H9 (cell line): ENCODE measurements around the gene KCTD2. TPM values are rescaled to one million over a fixed set of nuclear protein-coding genes. Genes with fewer than 3 reads are reported as not detected.

Source experiments
- DNase-seq: peaks from one replicate; pipeline ENCODE4 v3.0.0-alpha.2; 2017
- H2AFZ ChIP-seq: one replicate; pipeline ENCODE4 v1.6.1; 2013; ENCODE audit warnings: mild to moderate bottlenecking, low read length, control low read depth, moderate library complexity
- H2AK5ac ChIP-seq: 2 replicates; pipeline ENCODE4 v1.6.1; 2013; ENCODE audit warnings: low read length, control low read depth, mixed read lengths; ENCODE audit not compliant: insufficient read length
- H2BK120ac ChIP-seq: one replicate; pipeline ENCODE4 v1.6.1; 2013; ENCODE audit warnings: low read depth, mild to moderate bottlenecking, low read length, control low read depth, inconsistent platforms; ENCODE audit not compliant: poor library complexity, severe bottlenecking
- H2BK12ac ChIP-seq: 2 replicates; pipeline ENCODE4 v1.6.1; 2013; ENCODE audit warnings: low read length, control low read depth, mixed read lengths, low read depth; ENCODE audit not compliant: insufficient read length
- H2BK15ac ChIP-seq: 2 replicates; pipeline ENCODE4 v1.6.1; 2013; ENCODE audit warnings: low read depth, low read length, control low read depth
- H2BK20ac ChIP-seq: one replicate; pipeline ENCODE4 v1.6.1; 2013; ENCODE audit warnings: low read depth, mild to moderate bottlenecking, low read length, control low read depth, inconsistent platforms; ENCODE audit not compliant: poor library complexity, severe bottlenecking
- H2BK5ac ChIP-seq: 2 replicates; pipeline ENCODE4 v1.6.1; 2013; ENCODE audit warnings: low read length, control low read depth, mixed read lengths; ENCODE audit not compliant: insufficient read length
- H3K14ac ChIP-seq: 2 replicates; pipeline ENCODE4 v1.6.1; 2013; ENCODE audit warnings: low read length, control low read depth; ENCODE audit not compliant: insufficient read depth
- H3K18ac ChIP-seq: 2 replicates; pipeline ENCODE4 v1.6.1; 2013; ENCODE audit warnings: low read depth, mild to moderate bottlenecking, mixed read lengths, low read length, control low read depth; ENCODE audit not compliant: insufficient read length
- H3K23ac ChIP-seq: 2 replicates; pipeline ENCODE4 v1.6.1; 2013; ENCODE audit warnings: low read length, control low read depth, mixed read lengths, low read depth; ENCODE audit not compliant: insufficient read length
- H3K23me2 ChIP-seq: 2 replicates; pipeline ENCODE4 v1.6.1; 2013; ENCODE audit warnings: low read depth, mild to moderate bottlenecking, mixed read lengths, low read length, control low read depth; ENCODE audit not compliant: insufficient read length, poor library complexity, severe bottlenecking
- H3K27ac ChIP-seq: 2 replicates; pipeline ENCODE4 v1.5.1; 2013; ENCODE audit warnings: low read length, control low read depth, mixed read lengths, low read depth; ENCODE audit not compliant: insufficient read length
- H3K27me3 ChIP-seq: 2 replicates; pipeline ENCODE4 v1.6.1; 2013; ENCODE audit warnings: low read length, control low read depth, inconsistent platforms; ENCODE audit not compliant: insufficient read depth
- H3K4ac ChIP-seq: 2 replicates; pipeline ENCODE4 v1.6.1; 2013; ENCODE audit warnings: low read depth, mild to moderate bottlenecking, control low read depth, inconsistent platforms, low read length, moderate library complexity
- H3K4me1 ChIP-seq: 2 replicates; pipeline ENCODE4 v1.6.1; 2013; ENCODE audit warnings: low read length, control low read depth, inconsistent platforms; ENCODE audit not compliant: insufficient read depth
- H3K4me2 ChIP-seq: 2 replicates; pipeline ENCODE4 v1.6.1; 2013; ENCODE audit warnings: low read length, control low read depth, mixed read lengths; ENCODE audit not compliant: insufficient read length, insufficient read depth
- H3K56ac ChIP-seq: 2 replicates; pipeline ENCODE4 v1.6.1; 2013; ENCODE audit warnings: low read depth, mild to moderate bottlenecking, mixed read lengths, low read length, control low read depth; ENCODE audit not compliant: insufficient read length
- H3K79me1 ChIP-seq: 2 replicates; pipeline ENCODE4 v1.6.1; 2013; ENCODE audit warnings: low read depth, mild to moderate bottlenecking, moderate library complexity, low read length, control low read depth, inconsistent platforms; ENCODE audit not compliant: insufficient read depth, poor library complexity, severe bottlenecking
- H3K79me2 ChIP-seq: 2 replicates; pipeline ENCODE4 v1.6.1; 2013; ENCODE audit warnings: low read length, control low read depth, inconsistent platforms; ENCODE audit not compliant: insufficient read depth
- H3K9ac ChIP-seq: 2 replicates; pipeline ENCODE4 v1.6.1; 2013; ENCODE audit warnings: low read length, control low read depth, mixed read lengths; ENCODE audit not compliant: insufficient read length; ENCODE audit errors: extremely low read depth
- H3K9me3 ChIP-seq: one replicate; pipeline ENCODE4 v1.6.1; 2013; ENCODE audit warnings: low read depth, low read length, inconsistent platforms; ENCODE audit not compliant: control insufficient read depth
- H3T11ph ChIP-seq: one replicate; pipeline ENCODE4 v1.6.1; 2013; ENCODE audit warnings: mild to moderate bottlenecking, low read length, control low read depth, inconsistent platforms
- H4K20me1 ChIP-seq: one replicate; pipeline ENCODE4 v1.6.1; 2013; ENCODE audit not compliant: control insufficient read depth, insufficient read length, insufficient read depth
- H4K5ac ChIP-seq: 2 replicates; pipeline ENCODE4 v1.6.1; 2013; ENCODE audit warnings: low read depth, mild to moderate bottlenecking, mixed read lengths, low read length, control low read depth; ENCODE audit not compliant: insufficient read length
- H4K8ac ChIP-seq: replicated peaks from 2 replicates; pipeline ENCODE4 v1.6.1; 2013; ENCODE audit warnings: low read length, control low read depth, mixed read lengths, low read depth; ENCODE audit not compliant: insufficient read length
- H4K91ac ChIP-seq: 2 replicates; pipeline ENCODE4 v1.6.1; 2013; ENCODE audit warnings: low read depth, mild to moderate bottlenecking, moderate library complexity, mixed read lengths, low read length, control low read depth; ENCODE audit not compliant: insufficient read length
- H3K27ac Mint-ChIP-seq, 3 experiments: 2 replicates in 2 of 3; 3 replicates in 1 of 3; pipeline ENCODE4 v1.8.0; 2020 to 2021; ENCODE audit warnings: mixed read lengths in 3 of 3, mild to moderate bottlenecking in 1 of 3, moderate library complexity in 1 of 3
- H3K27me3 Mint-ChIP-seq: 2 replicates; pipeline ENCODE4 v1.8.0; 2021; ENCODE audit warnings: low read depth, mild to moderate bottlenecking, moderate library complexity, mixed read lengths
- H3K36me3 Mint-ChIP-seq, 3 experiments: 2 replicates in 2 of 3; 3 replicates in 1 of 3; pipeline ENCODE4 v1.8.0; 2020 to 2021; ENCODE audit warnings: low read depth in 3 of 3, mixed read lengths in 3 of 3; ENCODE audit not compliant: insufficient read depth in 1 of 3
- H3K4me1 Mint-ChIP-seq, 2 experiments: 2 replicates each; pipeline ENCODE4 v1.8.0; 2020; ENCODE audit warnings: mixed read lengths in 2 of 2
- H3K4me3 Mint-ChIP-seq, 2 experiments: 2 replicates in 1 of 2; 3 replicates in 1 of 2; pipeline ENCODE4 v1.8.0; 2020 to 2021; ENCODE audit warnings: mild to moderate bottlenecking in 2 of 2, mixed read lengths in 2 of 2, moderate library complexity in 1 of 2
- H3K9me3 Mint-ChIP-seq, 2 experiments: 2 replicates in 1 of 2; 3 replicates in 1 of 2; pipeline ENCODE4 v1.8.0; 2020; ENCODE audit warnings: mild to moderate bottlenecking in 2 of 2, mixed read lengths in 2 of 2, moderate library complexity in 1 of 2
- CTCF ChIP-seq: fragments of 200-600 bp; sonication (generic); conservative IDR thresholded peaks from 3 replicates; pipeline ENCODE4 v1.8.0; 2021; ENCODE audit warnings: antibody characterized with exemption, mild to moderate bottlenecking
- WGBS: extraction: QIAGEN DNeasy Blood & Tissue Kit; methylation state at CpG from one replicate; pipeline ENCODE4 v1.1.7; 2013; ENCODE audit warnings: missing lambda C conversion rate, low lambda C conversion rate, mixed read lengths; ENCODE audit not compliant: insufficient read length; ENCODE audit errors: extremely low coverage; 5-methylcytosine and 5-hydroxymethylcytosine counted together
- total RNA-seq: library from RNA; stranded (reverse); gene quantifications from 2 replicates; pipeline ENCODE4 v1.2.1, GENCODE V29; 2021

Gene KCTD2
- total RNA-seq, 1 experiment from 2014 or later, result 40.1 TPM

- H2BK5ac ChIP-seq, result no peak overlapping the region
- H3K23me2 ChIP-seq, result no peaks in the 10 kb centered on the region
- Mint-ChIP-seq H3K9me3 (no peaks in the 10 kb centered on the region), H3K4me1 (peaks cover 0 to 7% of the 10 kb centered on the region in 2 experiments; a peak in 2 of 4 replicates), H3K27ac (no peak overlapping the region), H3K27me3 (no peaks in the 10 kb centered on the region; the same call in none of the 2 replicates), H3K4me3 (no peak overlapping the region), H3K36me3 (peaks cover 34 to 62% (median 59%) of the 10 kb centered on the region in 3 experiments)
- no peak for DNase-seq
- no peak overlapping the region for H3K27ac ChIP-seq
- H4K20me1 ChIP-seq, result peaks cover 3% of the 10 kb centered on the region
- H3K4ac ChIP-seq, result no peak overlapping the region
- H2AFZ ChIP-seq, result no peak overlapping the region
- no peak overlapping the region for H2BK20ac ChIP-seq
- no peak overlapping the region for H2AK5ac ChIP-seq
- H3K56ac ChIP-seq, result no peak overlapping the region
- H3K27me3 ChIP-seq, result no peaks in the 10 kb centered on the region
- no peak overlapping the region for H3K9ac ChIP-seq
- no peak for TF ChIP-seq CTCF
- no peak overlapping the region for H2BK15ac ChIP-seq
- H4K8ac ChIP-seq, result no peak overlapping the region
- H3T11ph ChIP-seq, result no peak overlapping the region
- H2BK12ac ChIP-seq, result no peak overlapping the region
- H3K14ac ChIP-seq, result no peak overlapping the region
- no peaks in the 10 kb centered on the region; the same call in 1 of the 2 replicates for H3K79me2 ChIP-seq
- H4K91ac ChIP-seq, result no peak overlapping the region
- no peak overlapping the region for H3K18ac ChIP-seq
- no peak overlapping the region for H3K23ac ChIP-seq
- no peak overlapping the region for H4K5ac ChIP-seq
- H3K4me2 ChIP-seq, result no peak overlapping the region
- H3K9me3 ChIP-seq, result no peaks in the 10 kb centered on the region
- no peaks in the 10 kb centered on the region for H3K79me1 ChIP-seq
- no peak overlapping the region for H2BK120ac ChIP-seq
- no CpG with 5 or more reads among the region's 3 CpGs for WGBS
- H3K4me1 ChIP-seq, result no peaks in the 10 kb centered on the region
Observed at GRCh38 chr17:75063626-75064025, 16.6 kb downstream of the KCTD2 start.
